ENCODE results near the gene ARHGAP24.

GRCh38 chr4:85459736-85460135 is 15.2 kb upstream of the ARHGAP24 start:
- TF ChIP-seq POLR2A (IDR thresholded peaks at IDR 0.05) = no peak
- no peak for TF ChIP-seq CTCF (IDR thresholded peaks at IDR 0.05)
- no peak for TF ChIP-seq EP300 (IDR thresholded peaks at IDR 0.05)

All from ovary (tissue), 3 donors.